Activated B cell treated with CpG ODN at 0.5 μM for 24 hours (primary cell): ENCODE results near the gene NME1. TPM values are rescaled to one million over a fixed set of nuclear protein-coding genes. Genes with fewer than 3 reads are reported as not detected.
A peak's percentile ranks its signal among the peaks of the same experiment; 100 is the strongest.
"Not testable (repeated sequence)": the region's sequence is repeated elsewhere in the genome, so short reads cannot be mapped to it uniquely, and the experiment has no call there.

Experiments
- ATAC-seq: fragments of 200-7000 bp; cut with Tn5 transposase; one replicate; pipeline ENCODE4 v1.10.0; 2021; ENCODE audit warnings: low read depth, mild to moderate bottlenecking, moderate library complexity
- CTCF ChIA-PET: fragments of 350-600 bp; sonication (Branson Sonifier 250); formaldehyde crosslinking; loops from one replicate; lab custom pipeline; 2021; ENCODE audit warnings: antibody characterized with exemption; lab: Charles Lee
- POLR2A ChIA-PET: fragments of 350-600 bp; sonication (Branson Sonifier 250); formaldehyde crosslinking; loops from one replicate; lab custom pipeline; 2021; ENCODE audit warnings: antibody characterized with exemption; lab: Charles Lee
- DNase-seq: peaks from one replicate; pipeline ENCODE4 v3.0.0; 2022
- H3K27ac Mint-ChIP-seq: one replicate; pipeline ENCODE4 v1.8.0; 2020; ENCODE audit warnings: mixed read lengths
- H3K27me3 Mint-ChIP-seq: one replicate; pipeline ENCODE4 v1.8.0; 2021; ENCODE audit warnings: mixed read lengths
- H3K36me3 Mint-ChIP-seq: one replicate; pipeline ENCODE4 v1.8.0; 2021; ENCODE audit warnings: low read depth, mixed read lengths
- H3K4me1 Mint-ChIP-seq: one replicate; pipeline ENCODE4 v1.8.0; 2021; ENCODE audit warnings: mixed read lengths
- H3K4me3 Mint-ChIP-seq: one replicate; pipeline ENCODE4 v1.8.0; 2020; ENCODE audit warnings: mild to moderate bottlenecking, mixed read lengths
- H3K9me3 Mint-ChIP-seq: one replicate; pipeline ENCODE4 v1.8.0; 2020; ENCODE audit warnings: mixed read lengths
- CTCF ChIP-seq: fragments of 200-600 bp; IDR thresholded peaks from one replicate; pipeline ENCODE4 v1.8.0; 2022; ENCODE audit warnings: antibody characterized with exemption, mild to moderate bottlenecking
- intact Hi-C: fragments of 100-400 bp; cut with micrococcal nuclease; formaldehyde crosslinking; loops from one replicate; pipeline ENCODE4 v1.15.1; 2024
- total RNA-seq: library from RNA; stranded (reverse); gene quantifications from 2 replicates; pipeline ENCODE4 v1.2.3, GENCODE V29; 2022

The NME1 gene
- total RNA-seq, 1 donor from 2014 or later = 130 TPM

GRCh38 chr17:51166198-51166986 lies 13.0 kb downstream of the NME1 start, which contains the start of gene NME2:
Gene NME2 (plus strand): TSS chr17:51166411. CDS start chr17:51166831, 420 bp downstream.
- no peaks in the 10 kb centered on the region for H3K9me3 Mint-ChIP-seq
- peak; percentile 86 for ATAC-seq
- peaks cover 24% of the 10 kb centered on the region for H3K4me1 Mint-ChIP-seq
- CTCF ChIA-PET = interaction anchor here (1.3 to 2.2 kb wide), 2 partner anchors 13 to 167 kb away, joined by 5 to 11 read pairs; partner anchors contain the start of gene NME1
- DNase-seq = peak; percentile 85
- H3K36me3 Mint-ChIP-seq = peaks cover 63% of the 10 kb centered on the region
- POLR2A ChIA-PET = interaction anchor here (0.5 to 4.2 kb wide), 9 partner anchors 9 to 300 kb away, joined by 3 to 51 read pairs (median 4); partner anchors contain the start of genes NME1, SPAG9 and TOB1
- intact Hi-C loops = loop anchor here (1.0 to 5.0 kb wide), 5 partner anchors 13 to 459 kb away; partner anchors contain the start of genes ANKRD40, NME1, SPAG9 and TOB1
- peak within 1 kb of the TSS; percentile 86 for H3K4me3 Mint-ChIP-seq
- peak within 1 kb of the TSS; percentile 90 for H3K27ac Mint-ChIP-seq
- TF ChIP-seq CTCF = no peak
- no peaks in the 10 kb centered on the region for H3K27me3 Mint-ChIP-seq

- H3K4me1 Mint-ChIP-seq = peaks cover 24% of the 10 kb centered on the region
- DNase-seq = peak; percentile 72
- TF ChIP-seq CTCF = peak; percentile 42
- H3K27ac Mint-ChIP-seq = peak overlapping the region; percentile 77
- no peaks in the 10 kb centered on the region for H3K27me3 Mint-ChIP-seq
- ATAC-seq = peak; percentile 50
- ChIA-PET POLR2A (interaction anchor here (0.5 to 4.2 kb wide), 6 partner anchors 13 to 301 kb away, joined by 3 to 51 read pairs (median 8); partner anchors contain the start of genes NME1, SPAG9 and TOB1), CTCF (interaction anchor here (1.6 to 2.2 kb wide), 3 partner anchors 14 to 166 kb away, joined by 4 to 11 read pairs (median 5); partner anchors contain the start of gene NME1)
- intact Hi-C loops = loop anchor here (1.0 to 5.0 kb wide), 6 partner anchors 14 to 460 kb away; partner anchors contain the start of genes ANKRD40, MBTD1, NME1 and SPAG9
- peaks cover 62% of the 10 kb centered on the region for H3K36me3 Mint-ChIP-seq
- H3K9me3 Mint-ChIP-seq = no peaks in the 10 kb centered on the region
- peak overlapping the region; percentile 80 for H3K4me3 Mint-ChIP-seq
Observed at GRCh38 chr17:51166987-51167931, 13.9 kb downstream of the NME1 start.

- no peaks in the 10 kb centered on the region for H3K27me3 Mint-ChIP-seq
- peaks cover 56% of the 10 kb centered on the region for H3K36me3 Mint-ChIP-seq
- ATAC-seq (no peak), DNase-seq (no peak)
- POLR2A ChIA-PET = no interaction called here
- no peak overlapping the region for H3K4me3 Mint-ChIP-seq
- no peak for TF ChIP-seq CTCF
- intact Hi-C loops = loop anchor here (5.0 kb wide), 3 partner anchors 167 to 462 kb away; partner anchors contain the start of genes ANKRD40 and TOB1
- H3K9me3 Mint-ChIP-seq = no peaks in the 10 kb centered on the region
- CTCF ChIA-PET = interaction anchor here (1.7 kb wide), 1 partner anchor 168 kb away, joined by 4 read pairs; no protein-coding TSS in a partner anchor
- peaks cover 24% of the 10 kb centered on the region for H3K4me1 Mint-ChIP-seq
- peak overlapping the region; percentile 41 for H3K27ac Mint-ChIP-seq
Observed at GRCh38 chr17:51169340-51169739, 16.0 kb downstream of the NME1 start.

GRCh38 chr17:51170736-51171135 lies 17.4 kb downstream of the NME1 start:
- no peak overlapping the region for H3K27ac Mint-ChIP-seq
- ATAC-seq = no peak
- no peaks in the 10 kb centered on the region for H3K27me3 Mint-ChIP-seq
- DNase-seq = no peak
- ChIA-PET POLR2A (interaction anchor here (0.7 kb wide), 1 partner anchor 17 kb away, joined by 3 read pairs; no protein-coding TSS in a partner anchor), CTCF (interaction anchor here (0.8 kb wide), 1 partner anchor 17 kb away, joined by 3 read pairs; the partner anchor contains the start of gene NME1)
- intact Hi-C loops = no loop called here
- TF ChIP-seq CTCF = no peak
- H3K4me3 Mint-ChIP-seq = no peak overlapping the region
- no peaks in the 10 kb centered on the region for H3K9me3 Mint-ChIP-seq
- peaks cover 18% of the 10 kb centered on the region for H3K4me1 Mint-ChIP-seq
- H3K36me3 Mint-ChIP-seq = peaks cover 58% of the 10 kb centered on the region

- H3K27me3 Mint-ChIP-seq, H3K4me3 Mint-ChIP-seq, CTCF ChIA-PET, H3K27ac Mint-ChIP-seq, DNase-seq, intact Hi-C loops, ATAC-seq, H3K9me3 Mint-ChIP-seq: not testable (repeated sequence)
- peaks cover 14% of the 10 kb centered on the region for H3K4me1 Mint-ChIP-seq
- POLR2A ChIA-PET = interaction anchor here (0.6 kb wide), 1 partner anchor 103 kb away, joined by 3 read pairs; no protein-coding TSS in a partner anchor
- H3K36me3 Mint-ChIP-seq = peaks cover 57% of the 10 kb centered on the region
Observed at GRCh38 chr17:51172030-51172429, 18.7 kb downstream of the NME1 start.
